Measurements from ENCODE around the gene CASP5.
A peak's percentile ranks its signal among the peaks of the same experiment; 100 is the strongest.
"Not testable (repeated sequence)": the region's sequence is repeated elsewhere in the genome, so short reads cannot be mapped to it uniquely, and the experiment has no call there.

CASP5 gene

GRCh38 chr11:105033343-105033742 is 10.4 kb upstream of the CASP5 start:
- no peak for DNase-seq

GRCh38 chr11:105032495-105032894 is 9.5 kb upstream of the CASP5 start:
- no peak for DNase-seq

GRCh38 chr11:105027678-105028077 is 4.7 kb upstream of the CASP5 start:
- no peak for DNase-seq

- DNase-seq: no peak
Measured at GRCh38 chr11:105024394-105024793, 1.4 kb upstream of the CASP5 start.

GRCh38 chr11:105022527-105022926 is 441 bp downstream of the CASP5 start:
- no peak for DNase-seq

- no peak for DNase-seq
Measured at GRCh38 chr11:105007463-105007862, 15.5 kb downstream of the CASP5 start.

- DNase-seq: no peak
Measured at GRCh38 chr11:105005451-105005845, 17.5 kb downstream of the CASP5 start.

- no peak for DNase-seq
Measured at GRCh38 chr11:105004021-105004420, 18.9 kb downstream of the CASP5 start.

GRCh38 chr11:105003151-105003550 is 19.8 kb downstream of the CASP5 start:
- DNase-seq: no peak

- DNase-seq: peak; percentile 34
Measured at GRCh38 chr11:105000797-105001196, 22.2 kb downstream of the CASP5 start.

GRCh38 chr11:105000167-105000566 is 22.8 kb downstream of the CASP5 start:
- DNase-seq: no peak

- no peak for DNase-seq
Measured at GRCh38 chr11:104999721-105000120, 23.2 kb downstream of the CASP5 start.

- DNase-seq: no peak
Measured at GRCh38 chr11:104997288-104997687, 25.7 kb downstream of the CASP5 start.

- no peak for DNase-seq
Measured at GRCh38 chr11:104995001-104995408, 28.0 kb downstream of the CASP5 start.

GRCh38 chr11:104992781-104993180 is 30.2 kb downstream of the CASP5 start:
- no peak for DNase-seq

- DNase-seq: no peak
Measured at GRCh38 chr11:104991994-104992393, 31.0 kb downstream of the CASP5 start.

GRCh38 chr11:104984808-104985207 is 38.2 kb downstream of the CASP5 start:
- no peak for DNase-seq

- DNase-seq: no peak
Measured at GRCh38 chr11:104979839-104980238, 43.1 kb downstream of the CASP5 start.

- DNase-seq: no peak
Measured at GRCh38 chr11:104973616-104974015, 49.4 kb downstream of the CASP5 start.

- not testable (repeated sequence) for DNase-seq
Measured at GRCh38 chr11:104972924-104973323, 50.0 kb downstream of the CASP5 start.

GRCh38 chr11:104970756-104971155 is 52.2 kb downstream of the CASP5 start:
- DNase-seq: no peak

GRCh38 chr11:104968856-104969776 is 53.9 kb downstream of the CASP5 start:
- no peak for DNase-seq

GRCh38 chr11:104968355-104968855 is 54.6 kb downstream of the CASP5 start, which contains the start of gene CASP4:
TSS of gene CASP4 (minus strand) at chr11:104968574. CDS start at chr11:104968525, 49 bp downstream.
- DNase-seq: peak; percentile 66

All from activated CD4-positive, alpha-beta T cell treated with anti-CD3 and anti-CD28 coated beads, Interleukin-10, Interleukin-2, amounts not matched to agents 100 ng/mL and 50 ng/mL, durations not matched to agents 16 hours and 8 hours (primary cell).